ENCODE results near the gene PNISR.
A peak's percentile ranks its signal among the peaks of the same experiment; 100 is the strongest.
"Not testable (repeated sequence)": the region's sequence is repeated elsewhere in the genome, so short reads cannot be mapped to it uniquely, and the experiment has no call there.

Gene PNISR, protein sequence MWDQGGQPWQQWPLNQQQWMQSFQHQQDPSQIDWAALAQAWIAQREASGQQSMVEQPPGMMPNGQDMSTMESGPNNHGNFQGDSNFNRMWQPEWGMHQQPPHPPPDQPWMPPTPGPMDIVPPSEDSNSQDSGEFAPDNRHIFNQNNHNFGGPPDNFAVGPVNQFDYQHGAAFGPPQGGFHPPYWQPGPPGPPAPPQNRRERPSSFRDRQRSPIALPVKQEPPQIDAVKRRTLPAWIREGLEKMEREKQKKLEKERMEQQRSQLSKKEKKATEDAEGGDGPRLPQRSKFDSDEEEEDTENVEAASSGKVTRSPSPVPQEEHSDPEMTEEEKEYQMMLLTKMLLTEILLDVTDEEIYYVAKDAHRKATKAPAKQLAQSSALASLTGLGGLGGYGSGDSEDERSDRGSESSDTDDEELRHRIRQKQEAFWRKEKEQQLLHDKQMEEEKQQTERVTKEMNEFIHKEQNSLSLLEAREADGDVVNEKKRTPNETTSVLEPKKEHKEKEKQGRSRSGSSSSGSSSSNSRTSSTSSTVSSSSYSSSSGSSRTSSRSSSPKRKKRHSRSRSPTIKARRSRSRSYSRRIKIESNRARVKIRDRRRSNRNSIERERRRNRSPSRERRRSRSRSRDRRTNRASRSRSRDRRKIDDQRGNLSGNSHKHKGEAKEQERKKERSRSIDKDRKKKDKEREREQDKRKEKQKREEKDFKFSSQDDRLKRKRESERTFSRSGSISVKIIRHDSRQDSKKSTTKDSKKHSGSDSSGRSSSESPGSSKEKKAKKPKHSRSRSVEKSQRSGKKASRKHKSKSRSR

DNA sequence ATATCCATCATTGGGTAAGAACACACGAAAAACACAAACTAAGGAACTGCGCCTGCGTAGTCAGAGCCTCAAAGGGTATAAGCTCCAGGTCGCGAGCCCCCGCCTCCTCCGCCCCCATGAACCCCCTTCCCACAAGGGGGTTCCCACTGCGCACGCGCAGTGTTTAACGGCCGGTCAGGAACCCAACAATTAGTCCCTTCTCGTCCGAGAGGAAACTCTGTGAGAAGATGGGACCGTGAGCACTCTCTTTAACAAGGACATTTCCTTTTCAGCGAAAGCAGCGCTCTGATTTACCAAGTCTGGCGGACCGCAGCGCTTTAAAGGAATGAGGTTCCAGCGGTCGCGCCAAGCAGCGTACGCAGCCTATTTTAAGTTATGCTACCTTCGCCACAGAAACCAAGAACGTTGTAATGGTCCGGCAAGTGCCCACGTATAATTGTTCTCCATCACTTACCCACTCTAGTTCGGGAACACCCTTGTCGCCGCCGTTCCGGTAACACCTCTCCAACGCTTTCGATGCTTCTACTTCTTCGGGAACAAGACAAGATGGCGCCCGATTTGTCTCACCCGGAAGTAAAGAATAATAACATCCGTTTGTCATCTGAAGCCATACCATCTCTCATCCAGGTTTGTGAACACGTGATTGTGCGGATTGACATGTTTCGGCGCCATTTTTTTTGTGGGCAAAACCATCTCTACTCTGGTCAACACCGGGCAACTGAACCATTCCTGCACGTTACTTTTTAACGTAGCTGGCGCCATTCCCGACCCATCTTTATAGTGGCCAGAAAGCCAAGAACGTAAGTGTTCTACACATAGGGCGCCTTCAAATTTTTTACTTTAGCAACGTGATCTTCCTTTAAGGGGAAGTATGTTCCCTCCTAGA lies at the start of gene PNISR:
TSS of gene PNISR (minus strand) at position 548 of the 886 bp plus-strand sequence. CDS start 10,649 bp downstream, outside the sequence.
- peak; percentile 83 for DNase-seq

DNA sequence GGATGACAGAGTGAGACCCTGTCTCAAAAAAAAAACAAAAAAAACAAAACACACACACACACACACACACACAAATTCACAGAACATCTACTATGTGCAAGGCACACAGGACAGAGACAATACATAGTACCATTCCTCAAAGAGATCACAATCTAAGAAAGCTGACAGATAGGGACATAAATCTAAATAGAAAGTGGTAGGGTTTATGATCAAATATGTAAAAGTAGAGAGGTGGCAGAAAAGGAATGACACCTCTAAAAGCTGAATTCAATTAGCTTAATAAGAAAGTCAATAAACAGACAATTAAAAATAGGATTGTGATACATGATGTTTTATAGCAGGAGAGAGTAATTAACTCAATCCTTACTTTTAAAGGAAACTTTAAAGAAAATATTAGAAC lies 48.6 kb upstream of the PNISR start:
- DNase-seq = no peak

DNA sequence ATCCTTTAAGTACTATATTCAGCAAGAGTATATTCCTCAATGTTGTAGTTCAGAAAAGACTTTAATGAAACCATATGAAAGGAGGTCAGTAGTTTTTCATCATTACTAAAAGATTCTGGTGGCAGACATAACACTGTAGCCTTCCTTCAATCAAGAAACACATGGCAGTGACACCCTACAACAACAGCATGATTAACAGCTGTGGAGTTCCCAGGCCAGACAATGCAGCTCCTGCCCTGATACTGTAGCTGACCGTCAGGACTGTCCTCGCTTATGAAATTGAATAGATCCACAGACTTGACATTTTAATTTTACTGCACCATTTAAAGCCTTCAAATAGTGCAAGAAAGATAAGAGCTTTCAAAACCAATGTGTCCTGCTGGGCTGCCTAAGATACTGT lies 46.5 kb upstream of the PNISR start:
- DNase-seq = no peak

DNA sequence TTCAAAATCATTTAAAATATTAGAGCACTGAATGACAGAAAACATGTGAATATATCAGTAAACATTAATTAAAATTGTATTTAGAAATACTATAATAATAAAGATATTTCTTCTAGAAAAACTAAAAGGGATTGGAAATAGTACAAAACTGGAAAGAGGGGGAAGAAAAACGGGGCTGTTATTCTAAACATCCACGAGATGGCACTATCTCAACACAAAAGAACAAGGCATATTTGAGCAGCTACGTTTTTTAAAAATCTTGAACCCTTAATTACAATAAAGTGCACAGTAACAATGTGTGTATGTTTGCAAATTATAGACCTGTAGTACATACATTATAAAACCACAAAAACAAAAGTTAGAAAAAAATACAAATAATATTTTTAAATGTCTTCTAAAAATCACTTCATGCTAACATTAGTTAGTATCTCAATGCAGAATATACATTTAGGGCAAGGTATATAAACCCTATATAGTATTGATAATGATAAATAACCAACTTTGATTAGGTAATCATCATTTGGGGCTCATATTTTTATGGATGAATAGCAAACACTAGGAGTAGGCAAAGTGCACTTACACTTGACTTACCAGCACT lies 42.5 kb upstream of the PNISR start:
- no peak for DNase-seq

DNA sequence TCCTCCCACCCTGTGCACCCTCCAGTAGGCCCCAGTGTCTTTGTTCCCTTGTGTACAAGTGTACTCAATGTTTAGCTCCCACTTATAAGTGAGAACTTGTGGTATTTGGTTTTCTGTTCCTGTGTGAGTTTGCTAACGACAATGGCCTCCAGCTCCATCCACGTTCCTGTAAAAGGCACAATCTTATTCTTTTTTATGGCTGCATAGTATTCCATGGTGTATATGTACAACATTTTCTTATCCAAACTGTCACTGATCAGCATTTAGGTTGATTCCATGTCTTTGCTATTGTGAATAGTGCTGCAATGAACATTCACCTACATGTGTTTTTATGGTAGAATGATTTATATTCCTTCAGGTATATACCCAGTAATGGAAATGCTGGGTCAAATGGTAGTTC lies 34.0 kb upstream of the PNISR start:
- not testable (repeated sequence) for DNase-seq

DNA sequence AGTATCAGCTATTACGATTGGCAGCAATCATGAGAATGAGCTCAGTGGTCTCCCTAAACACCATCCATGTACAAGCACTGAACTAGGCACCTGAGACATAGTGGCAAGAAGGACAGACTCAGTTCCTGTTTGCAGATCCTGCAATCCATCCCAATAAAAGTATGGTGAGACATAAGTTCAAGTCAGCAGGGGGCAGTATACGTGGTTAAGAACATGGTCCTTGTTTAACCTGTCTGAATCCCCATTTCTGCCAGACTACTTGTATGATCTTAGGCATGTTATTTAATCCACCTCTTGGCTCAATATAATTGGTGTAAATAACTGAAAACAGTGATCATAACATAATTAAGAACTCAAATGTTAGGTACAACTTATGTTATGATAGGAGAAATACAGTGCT lies 33.2 kb upstream of the PNISR start:
- no peak for DNase-seq

DNA sequence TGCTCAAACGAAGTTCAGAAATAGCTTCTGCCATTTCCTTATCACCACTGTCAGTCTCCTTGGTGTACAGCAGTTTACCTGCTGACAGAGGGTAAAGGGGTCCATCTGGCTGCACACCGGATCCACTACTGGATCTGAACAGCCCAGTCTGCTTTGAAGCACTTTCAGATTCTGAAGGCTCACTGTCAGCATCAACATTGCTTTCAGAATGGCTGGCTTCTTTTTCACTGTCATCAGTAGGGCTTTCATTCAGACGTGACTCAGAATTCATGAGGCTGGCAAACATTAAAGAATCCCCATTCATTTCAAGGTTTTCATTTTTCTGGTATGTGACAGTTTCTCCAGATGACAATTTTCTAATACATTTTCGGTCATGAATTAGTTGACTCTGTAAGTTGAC lies 21.0 kb upstream of the PNISR start:
- no peak for DNase-seq

DNA sequence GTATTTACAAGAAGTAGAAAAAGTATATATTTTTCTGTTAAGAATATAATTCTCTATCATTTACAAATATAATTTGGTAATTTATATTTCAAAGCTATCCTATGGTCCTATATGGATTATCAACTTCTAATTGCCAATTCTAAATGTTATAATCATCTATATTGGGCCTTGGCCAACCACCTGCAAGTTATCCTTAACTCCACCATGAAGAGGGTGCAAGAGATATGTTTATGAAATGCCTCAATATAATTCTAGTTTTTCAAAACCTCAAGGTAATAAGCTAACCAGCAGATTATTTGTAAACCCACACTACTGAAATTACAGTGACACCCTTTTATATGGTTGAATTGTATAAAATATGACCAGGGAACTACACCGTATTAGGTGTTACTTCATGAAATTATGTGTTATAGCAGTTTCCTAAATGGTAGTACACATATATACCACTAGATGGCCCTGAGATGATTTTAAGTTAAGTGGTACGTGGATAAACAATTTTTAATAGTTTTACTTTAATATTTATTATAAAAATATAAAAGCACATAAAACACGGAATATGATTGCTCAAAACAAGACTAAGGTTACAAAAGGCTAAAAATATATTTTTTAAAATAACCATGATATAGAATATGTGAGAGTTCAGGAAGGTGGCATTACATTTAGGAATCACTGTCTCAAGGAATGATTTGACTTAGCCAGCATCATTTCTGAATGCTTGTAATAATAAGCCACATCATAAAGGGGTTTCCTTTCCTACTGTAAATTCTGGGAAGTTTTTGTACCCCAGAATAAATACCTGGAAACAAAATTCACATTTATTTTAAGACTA lies 9.8 kb upstream of the PNISR start:
- DNase-seq = no peak

DNA sequence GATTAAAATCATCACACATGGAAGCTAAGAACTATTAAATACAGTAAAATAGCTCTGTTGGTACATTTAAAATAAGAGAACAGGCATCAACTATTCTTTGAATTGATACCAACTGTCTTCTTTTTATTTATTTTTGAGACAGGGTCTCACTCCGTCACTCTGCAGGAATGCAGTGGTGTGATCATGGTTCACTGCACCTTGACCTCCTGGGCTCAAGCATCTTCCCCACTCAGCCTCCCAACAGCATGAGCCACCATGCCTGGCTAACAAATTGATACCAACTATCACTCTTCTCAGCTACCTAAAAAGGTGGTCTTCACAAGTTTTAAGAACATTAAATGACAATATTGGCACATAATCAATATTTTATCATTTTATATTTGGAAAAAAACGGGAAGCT lies 7.8 kb upstream of the PNISR start:
- DNase-seq = no peak

DNA sequence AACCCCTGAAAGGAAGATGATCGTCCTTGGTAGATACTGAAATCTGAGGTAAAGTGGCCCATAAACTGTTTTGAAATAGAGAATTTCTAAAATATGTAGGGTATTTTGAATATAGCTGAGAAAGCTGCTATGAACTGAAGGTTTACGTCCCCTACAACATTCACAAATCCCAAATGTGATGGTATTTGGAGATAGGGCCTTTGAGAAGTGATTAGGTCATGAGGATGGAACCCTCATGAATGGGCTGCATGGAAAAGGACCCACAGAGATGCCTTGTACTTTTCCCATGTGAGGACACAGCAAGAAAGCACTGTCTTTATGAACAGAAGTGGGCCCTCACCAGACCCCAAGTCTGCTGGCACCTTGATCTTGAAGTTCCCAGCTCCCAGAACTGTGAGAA lies 6.8 kb upstream of the PNISR start:
- no peak for DNase-seq

DNA sequence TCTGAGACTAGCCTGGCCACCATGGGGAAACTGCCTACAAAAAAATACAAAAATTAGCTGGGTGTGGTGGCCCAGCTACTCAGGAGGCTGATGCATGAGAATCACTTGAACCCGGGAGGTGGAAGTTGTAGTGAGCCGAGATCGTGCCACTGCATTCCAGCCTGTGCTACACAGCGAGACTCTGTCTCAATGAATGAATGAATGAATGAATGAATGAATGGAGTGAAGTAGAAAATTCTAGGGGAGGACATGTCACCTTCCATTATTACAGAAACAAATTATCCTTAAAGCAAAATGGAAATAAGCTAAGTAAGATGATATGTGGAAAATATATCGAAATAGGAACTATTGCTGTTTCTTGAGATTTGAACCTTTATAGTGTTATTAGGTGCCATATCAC lies 2.9 kb upstream of the PNISR start:
- no peak for DNase-seq

DNA sequence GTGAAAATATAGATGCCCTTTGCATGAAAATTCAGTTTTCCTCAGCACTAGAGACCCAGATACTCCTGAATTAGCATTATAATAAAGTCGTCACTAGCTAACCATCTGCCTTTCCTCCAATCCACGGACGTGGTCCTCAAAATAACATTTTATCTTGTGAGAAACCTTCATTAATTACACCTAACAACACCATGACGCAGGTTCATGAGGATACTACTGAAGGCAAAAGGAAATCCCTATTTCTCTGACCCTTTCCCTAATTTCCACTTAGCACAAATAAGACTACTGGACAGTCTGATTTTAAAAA lies 1.3 kb upstream of the PNISR start:
- DNase-seq = no peak

DNA sequence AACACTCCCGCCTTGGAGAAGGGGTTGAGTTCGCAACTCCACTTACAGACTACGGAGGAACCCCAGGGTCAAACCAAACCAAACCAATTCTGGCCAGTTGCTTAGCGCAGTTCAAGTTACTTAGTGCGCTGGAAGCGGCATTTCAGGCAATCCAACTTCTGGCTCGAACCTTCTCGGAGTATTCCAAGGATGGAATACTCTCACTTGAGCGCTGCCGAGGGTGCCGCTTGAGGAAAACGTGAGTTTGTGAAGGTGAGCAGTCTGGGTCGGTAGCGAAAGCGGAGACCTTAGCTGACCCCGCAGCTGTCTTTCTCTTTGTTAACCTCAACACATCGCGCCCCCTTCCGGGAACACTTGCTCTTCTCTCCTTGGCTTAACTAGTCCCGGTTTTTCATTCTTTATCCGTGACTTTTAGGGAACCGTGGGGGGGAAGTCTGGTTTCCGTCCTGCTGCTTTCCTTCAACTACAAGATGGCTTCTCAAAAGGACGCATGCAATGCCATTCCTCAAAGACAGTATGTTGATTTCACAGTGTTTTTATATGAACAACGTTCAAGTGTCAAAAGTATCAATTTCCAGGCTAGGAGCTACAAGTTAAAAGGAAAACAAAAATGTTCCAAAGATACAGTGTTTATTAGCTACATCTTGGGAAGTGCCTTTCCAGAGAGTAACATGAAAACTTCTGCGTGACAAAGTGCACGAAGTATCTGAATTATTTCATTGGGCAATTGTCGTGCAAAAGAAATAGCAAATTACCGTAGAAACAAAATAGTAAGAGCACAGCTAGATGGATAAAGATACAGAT lies 741 bp upstream of the PNISR start:
- DNase-seq = peak; percentile 72

DNA sequence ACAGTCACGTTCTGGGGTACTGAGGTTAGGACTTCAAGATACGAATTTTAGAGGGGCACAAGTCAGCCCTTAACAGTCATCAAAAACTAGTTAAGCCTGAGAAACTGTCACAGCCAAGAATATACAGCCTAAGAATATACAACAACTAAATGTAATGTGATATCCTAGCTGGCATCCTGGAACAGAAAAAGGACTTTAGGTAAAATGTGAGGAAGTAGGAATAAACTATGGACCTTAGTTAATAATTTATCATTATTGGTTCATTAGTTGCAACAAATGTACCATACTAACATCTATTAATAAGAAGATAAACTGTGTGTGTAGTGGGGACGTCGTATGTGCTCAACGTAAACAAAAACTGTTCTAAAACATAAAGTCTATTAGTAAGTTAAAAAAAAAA lies 1.1 kb downstream of the PNISR start:
- DNase-seq = no peak

DNA sequence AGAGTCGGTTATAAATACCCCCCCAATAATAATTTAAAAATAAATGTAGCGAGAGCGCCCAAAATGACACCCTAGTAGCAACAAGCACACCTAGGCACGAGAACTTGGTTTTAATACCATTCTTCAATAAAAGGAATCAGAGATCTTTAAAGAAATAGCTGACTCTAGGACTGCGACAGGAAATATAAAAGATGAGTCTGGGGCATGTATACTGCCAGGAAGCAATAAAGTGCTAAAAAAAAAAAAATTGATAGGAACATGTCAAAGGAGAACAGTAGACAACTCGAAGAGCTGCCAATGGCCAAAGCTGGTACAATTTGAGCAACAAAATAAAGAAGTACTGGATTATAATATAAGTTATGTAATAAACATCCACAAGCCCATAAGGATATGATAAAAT lies 2.2 kb downstream of the PNISR start:
- no peak for DNase-seq

DNA sequence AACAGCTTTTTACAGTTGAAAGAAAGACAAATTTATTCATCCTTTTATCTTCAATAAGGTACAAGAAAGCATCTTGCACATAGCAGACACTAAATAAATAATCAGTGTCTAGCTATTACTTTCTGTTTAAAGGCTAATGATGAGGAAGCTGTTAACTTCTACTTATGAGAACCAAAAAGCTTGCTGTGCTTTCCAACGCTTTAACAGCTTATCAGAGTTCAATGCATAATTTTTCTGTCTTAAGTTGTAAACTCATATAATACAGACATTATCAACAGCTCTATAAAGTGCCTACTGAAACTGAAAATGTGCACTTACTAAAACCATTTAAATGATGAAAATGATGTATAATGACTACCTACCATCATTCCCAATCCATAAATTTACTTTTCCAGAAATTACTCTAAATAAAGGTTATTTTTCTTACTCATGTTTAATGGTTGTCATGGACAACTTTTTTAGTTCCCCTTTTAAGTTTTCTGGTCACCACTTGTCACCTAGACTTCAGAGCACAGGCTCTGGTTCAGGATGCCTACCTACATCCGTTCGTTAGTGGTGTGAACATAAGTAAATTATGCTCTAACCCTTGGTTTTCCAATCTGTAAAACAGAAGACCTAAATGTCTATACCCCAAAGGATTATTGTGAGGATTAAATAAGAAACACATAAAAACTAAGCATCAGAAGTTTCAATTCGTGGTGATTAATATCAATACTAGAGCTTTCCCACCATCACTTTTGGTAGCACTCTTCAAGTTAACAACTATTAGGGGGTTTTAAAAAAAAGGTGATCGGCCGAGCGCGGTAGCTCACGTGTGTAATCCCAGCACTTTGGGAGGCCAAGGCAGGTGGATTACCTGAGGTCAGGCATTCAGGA lies 8.0 kb downstream of the PNISR start:
- no peak for DNase-seq

DNA sequence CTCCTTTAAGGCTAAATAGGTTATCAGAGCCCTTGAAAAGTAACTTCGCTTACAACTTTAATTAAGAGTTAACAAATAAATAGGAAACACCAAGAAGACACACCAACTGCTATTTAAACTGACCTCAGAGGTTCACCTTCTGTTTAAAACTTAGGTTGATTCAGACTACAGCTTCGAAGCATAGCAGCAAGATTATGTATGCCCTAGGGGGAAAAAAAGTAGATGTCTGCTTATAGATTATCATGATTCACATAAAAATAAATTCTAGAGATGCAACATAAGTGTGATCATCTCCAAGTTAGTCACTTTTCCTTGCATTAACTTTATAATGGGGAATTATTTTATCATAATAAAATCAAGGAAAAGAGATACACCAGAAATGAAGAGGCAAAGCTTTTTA lies 8.9 kb downstream of the PNISR start:
- DNase-seq = no peak

DNA sequence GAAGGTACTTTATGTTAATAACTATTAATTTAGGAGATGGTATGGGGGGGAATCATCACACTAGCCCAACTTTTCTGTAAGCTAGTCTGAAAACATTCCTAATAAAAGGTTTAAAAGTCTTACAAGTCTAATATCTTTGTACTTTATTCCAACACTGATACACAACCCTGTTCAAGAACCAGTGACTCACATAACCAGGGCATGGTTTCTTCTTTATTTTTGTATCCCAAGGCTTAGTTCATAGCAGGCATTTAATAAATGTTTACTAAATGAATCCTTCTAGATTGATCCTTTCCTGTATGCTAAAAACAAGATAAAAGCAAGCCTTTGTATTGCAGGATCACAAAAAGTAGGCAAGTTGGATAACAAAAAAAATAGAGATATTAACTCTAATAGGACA lies 9.7 kb downstream of the PNISR start:
- no peak for DNase-seq

DNA sequence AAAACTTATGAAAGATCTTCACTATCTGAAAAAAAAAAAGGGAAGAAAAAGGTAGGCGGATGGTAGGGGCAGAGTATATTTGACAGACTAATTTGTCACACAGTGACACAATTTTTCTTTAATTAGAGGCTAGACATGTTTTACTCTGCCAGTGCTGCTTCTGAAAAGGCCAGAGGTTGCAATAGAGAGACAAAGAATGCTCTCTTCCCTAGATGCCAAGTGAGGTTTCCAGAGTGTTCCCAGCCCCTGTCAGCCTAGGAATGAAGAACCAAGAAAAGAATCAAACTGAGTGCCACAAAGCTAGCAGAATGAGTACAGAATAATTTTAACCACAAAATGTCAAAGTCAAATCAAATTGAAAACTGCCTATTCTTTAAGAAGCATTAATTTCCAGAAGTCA lies 13.0 kb downstream of the PNISR start:
- no peak for DNase-seq

DNA sequence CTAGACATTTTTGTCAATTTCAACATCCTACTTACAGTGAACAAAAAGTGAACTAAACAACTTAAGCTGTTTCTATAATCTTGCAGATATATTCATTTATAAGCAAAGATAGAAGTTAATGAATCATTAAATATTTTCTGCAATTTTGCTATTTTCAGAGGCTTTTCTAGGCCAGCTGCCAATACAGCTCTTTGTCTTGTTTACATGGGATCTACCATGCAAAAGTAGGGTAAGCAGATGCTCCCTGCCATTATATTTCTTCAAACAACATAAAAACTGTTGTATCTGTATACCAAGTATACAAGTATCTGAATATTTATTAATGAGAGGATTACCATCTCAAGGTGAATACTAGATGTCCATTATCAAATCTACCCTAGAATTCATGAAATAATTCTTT lies 15.4 kb downstream of the PNISR start:
- no peak for DNase-seq
